Activated naive CD8-positive, alpha-beta T cell treated with anti-CD3 and anti-CD28 coated beads, Interleukin-2, amount 10 ng/mL, durations not matched to agents 7 days and 5 days (primary cell): ENCODE data around the gene CRB2. TPM values are rescaled to one million over a fixed set of nuclear protein-coding genes. Genes with fewer than 3 reads are reported as not detected.

Experiments
- ATAC-seq: fragments of 150-1000 bp; cut with Tn5 transposase; one replicate; pipeline ENCODE4 v1.10.0; 2021; ENCODE audit warnings: low read depth, moderate library complexity
- POLR2A ChIA-PET: fragments of 350-600 bp; sonication (Branson Sonifier 250); formaldehyde crosslinking; loops from one replicate; lab custom pipeline; 2021; ENCODE audit warnings: antibody characterized with exemption; lab: Charles Lee
- DNase-seq: peaks from one replicate; pipeline ENCODE4 v3.0.0; 2021
- H3K27ac Mint-ChIP-seq: one replicate; pipeline ENCODE4 v1.8.0; 2022; ENCODE audit warnings: mild to moderate bottlenecking, mixed read lengths
- H3K27me3 Mint-ChIP-seq: one replicate; pipeline ENCODE4 v1.8.0; 2022; ENCODE audit warnings: mild to moderate bottlenecking, moderate library complexity, mixed read lengths
- H3K36me3 Mint-ChIP-seq: one replicate; pipeline ENCODE4 v1.8.0; 2021; ENCODE audit warnings: mild to moderate bottlenecking, mixed read lengths
- H3K4me1 Mint-ChIP-seq: one replicate; pipeline ENCODE4 v1.8.0; 2021; ENCODE audit warnings: mixed read lengths
- H3K4me3 Mint-ChIP-seq: one replicate; pipeline ENCODE4 v1.8.0; 2022; ENCODE audit warnings: mild to moderate bottlenecking, moderate library complexity, mixed read lengths
- H3K9me3 Mint-ChIP-seq: one replicate; pipeline ENCODE4 v1.8.0; 2021; ENCODE audit warnings: mixed read lengths
- total RNA-seq, 2 experiments: library from RNA; stranded (reverse); gene quantifications; one replicate each; pipeline ENCODE4 v1.2.3, GENCODE V29; 2021

CRB2 gene
- total RNA-seq, 2 experiments from 2014 or later, result not detected

DNA sequence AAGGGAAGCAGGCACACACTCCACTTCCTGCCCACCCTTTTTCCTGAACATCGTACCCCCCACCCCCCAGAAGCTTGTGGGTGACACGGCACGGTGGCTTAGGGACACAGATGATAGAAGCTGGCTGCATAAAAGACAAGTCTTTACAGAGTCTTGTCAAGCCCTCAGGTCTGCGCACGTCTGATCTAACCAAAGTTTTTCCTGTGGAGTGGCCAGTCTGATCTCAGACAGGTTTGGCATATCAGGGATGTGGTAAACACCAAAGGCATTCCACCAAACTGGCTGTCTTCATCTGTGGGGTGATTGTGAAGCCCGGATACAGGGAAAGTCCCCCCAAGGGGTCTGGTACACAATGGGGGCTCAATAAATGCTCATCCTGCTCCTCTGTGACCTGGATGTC, 50.0 kb downstream of the CRB2 start:
- no peak overlapping the region for H3K27ac Mint-ChIP-seq
- POLR2A ChIA-PET, result interaction anchor here (0.5 kb wide), 1 partner anchor 52 kb away, joined by 3 read pairs; no protein-coding TSS in a partner anchor
- no peak overlapping the region for H3K4me3 Mint-ChIP-seq
- peaks cover 2% of the 10 kb centered on the region for H3K4me1 Mint-ChIP-seq
- no peaks in the 10 kb centered on the region for H3K36me3 Mint-ChIP-seq
- ATAC-seq (no peak), DNase-seq (no peak)
- no peaks in the 10 kb centered on the region for H3K9me3 Mint-ChIP-seq
- H3K27me3 Mint-ChIP-seq, result no peaks in the 10 kb centered on the region

DNA sequence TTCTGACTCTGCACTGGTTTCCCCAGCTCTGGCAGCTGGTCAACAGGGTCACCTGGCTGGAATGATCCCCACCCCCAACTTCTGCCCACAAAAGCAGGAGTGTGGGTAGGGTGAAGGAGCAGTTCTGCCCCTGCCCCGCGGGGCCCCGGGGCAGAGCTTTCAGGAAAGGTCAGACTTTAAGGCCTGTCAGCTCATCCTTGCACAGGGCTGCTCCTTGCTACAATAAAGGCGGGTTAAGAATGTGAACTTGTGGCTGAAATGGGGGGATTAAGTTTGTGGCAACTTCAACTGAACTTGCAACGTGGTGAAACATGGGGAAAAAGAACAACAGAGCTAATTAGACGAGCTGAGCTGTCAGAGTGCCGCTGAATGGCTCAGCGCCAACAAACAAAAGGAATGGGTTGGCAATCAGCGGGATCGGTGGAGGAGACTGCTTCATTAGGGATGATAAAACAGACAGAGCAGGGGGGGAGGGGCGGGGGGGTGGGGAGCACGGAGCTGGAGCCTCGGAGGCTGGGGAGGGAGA, 50.8 kb downstream of the CRB2 start:
- Mint-ChIP-seq H3K4me1 (peaks cover 2% of the 10 kb centered on the region), H3K9me3 (no peaks in the 10 kb centered on the region), H3K36me3 (no peaks in the 10 kb centered on the region), H3K27ac (no peak overlapping the region), H3K27me3 (no peaks in the 10 kb centered on the region), H3K4me3 (no peak overlapping the region)
- ATAC-seq (no peak), DNase-seq (no peak)
- POLR2A ChIA-PET, result no interaction called here

DNA sequence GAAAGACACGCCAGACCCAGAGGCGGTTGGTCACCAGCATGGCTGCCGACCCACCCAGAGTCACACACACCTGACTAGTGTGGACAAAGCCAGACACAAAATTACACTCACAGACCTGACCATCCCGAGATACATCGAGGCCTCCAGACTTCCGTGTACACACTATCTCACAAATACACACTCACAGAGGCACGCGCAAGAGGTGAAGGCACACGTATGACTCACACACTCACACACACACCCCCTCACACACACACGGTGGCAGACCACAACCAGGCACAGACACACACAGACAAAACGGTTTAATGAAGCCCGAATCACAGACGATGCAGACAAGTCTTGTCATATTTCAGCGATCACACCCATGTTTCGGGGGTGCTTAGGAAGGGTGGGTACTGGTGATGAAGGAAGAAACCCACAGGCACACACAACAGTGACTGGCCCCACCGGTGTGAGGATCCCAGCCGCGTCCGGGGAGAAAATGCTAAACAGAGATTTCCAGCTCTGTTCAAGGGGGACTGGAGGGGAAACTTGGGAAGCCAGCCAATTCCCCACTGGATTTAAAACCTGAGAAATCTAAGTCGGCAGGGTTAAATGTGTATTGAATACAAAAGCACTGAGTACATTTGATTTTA, 51.3 kb downstream of the CRB2 start:
- H3K27ac Mint-ChIP-seq, result no peak overlapping the region
- ATAC-seq (no peak), DNase-seq (no peak)
- H3K4me1 Mint-ChIP-seq, result peaks cover 2% of the 10 kb centered on the region
- no peaks in the 10 kb centered on the region for H3K9me3 Mint-ChIP-seq
- no peaks in the 10 kb centered on the region for H3K27me3 Mint-ChIP-seq
- POLR2A ChIA-PET, result no interaction called here
- no peaks in the 10 kb centered on the region for H3K36me3 Mint-ChIP-seq
- H3K4me3 Mint-ChIP-seq, result no peak overlapping the region

DNA sequence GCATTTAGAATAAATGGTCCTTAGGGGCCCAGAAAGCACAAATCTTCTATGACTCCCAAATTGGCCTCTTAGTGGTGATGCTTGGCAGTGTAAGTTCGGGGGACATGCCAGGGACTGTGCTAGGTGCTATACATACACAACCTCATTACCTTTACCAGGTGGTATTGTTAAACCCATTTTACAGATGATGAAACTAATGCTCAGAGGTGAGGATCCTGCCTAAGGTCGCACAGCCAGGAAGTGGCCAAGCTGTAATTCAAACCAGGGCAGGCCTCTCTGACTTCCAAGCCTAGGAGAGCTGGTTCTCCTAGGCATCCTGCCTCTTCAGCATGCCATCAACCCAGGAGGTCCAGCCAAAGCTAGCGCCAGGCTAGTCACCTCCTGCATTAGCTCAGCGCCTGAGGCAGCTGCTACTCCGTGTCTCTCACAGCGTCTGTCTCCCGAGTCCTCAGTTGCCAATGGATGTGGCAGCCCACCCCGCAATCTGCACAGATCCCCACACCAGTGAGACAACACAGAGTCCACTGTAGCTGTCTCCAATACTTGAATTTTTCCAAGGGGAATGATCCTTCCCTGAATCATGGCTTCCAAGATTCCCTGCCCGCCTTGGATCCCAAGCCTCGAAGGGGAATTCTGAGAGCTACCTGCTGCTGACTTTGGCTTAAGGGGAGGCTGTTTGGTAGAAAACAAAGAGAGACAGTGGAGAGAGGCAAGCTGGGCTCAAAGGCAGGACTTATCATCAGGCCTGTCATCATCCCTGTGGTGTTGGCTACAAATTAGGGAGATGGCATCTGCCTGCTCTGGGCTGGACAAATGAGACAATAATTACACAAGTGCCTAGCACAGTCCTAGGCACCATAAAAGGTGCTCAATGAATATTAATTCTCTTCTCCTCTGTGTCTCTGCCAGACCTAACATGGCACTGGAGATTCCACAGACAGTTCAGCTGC, 52.6 kb downstream of the CRB2 start:
- peaks cover 2% of the 10 kb centered on the region for H3K4me1 Mint-ChIP-seq
- POLR2A ChIA-PET, result no interaction called here
- H3K27me3 Mint-ChIP-seq, result no peaks in the 10 kb centered on the region
- no peaks in the 10 kb centered on the region for H3K9me3 Mint-ChIP-seq
- no peak overlapping the region for H3K4me3 Mint-ChIP-seq
- no peaks in the 10 kb centered on the region for H3K36me3 Mint-ChIP-seq
- H3K27ac Mint-ChIP-seq, result no peak overlapping the region
- DNase-seq (no peak), ATAC-seq (no peak)

DNA sequence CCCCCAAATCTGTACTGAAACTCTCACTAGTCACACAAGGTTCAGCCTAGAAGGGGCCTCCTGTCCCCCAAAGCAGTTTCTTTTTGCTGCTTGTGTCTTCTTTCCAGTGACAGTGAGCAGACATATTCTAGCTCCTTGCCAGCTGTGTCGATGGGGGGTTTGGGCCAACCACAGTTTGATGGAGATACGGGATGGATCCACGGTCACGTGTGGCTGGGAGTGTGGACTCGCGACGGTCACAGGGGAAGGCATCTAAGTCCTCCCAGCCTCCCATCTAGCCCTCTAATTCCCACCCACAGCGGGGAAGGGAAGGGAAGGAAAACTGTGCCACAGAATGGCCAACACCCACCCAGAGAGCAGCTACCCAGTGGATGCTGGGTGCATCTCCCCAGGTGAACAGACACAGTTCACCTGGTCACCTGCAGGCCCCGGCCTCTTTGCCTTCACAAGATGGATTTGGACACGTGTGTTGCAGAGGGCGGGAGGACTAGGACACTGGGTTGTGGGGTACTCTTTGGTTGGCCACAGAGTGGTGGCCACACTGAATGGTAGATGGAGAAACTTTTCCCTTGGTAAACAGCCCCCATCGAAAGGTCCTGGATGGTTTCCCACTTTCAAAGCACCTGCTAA, 54.4 kb downstream of the CRB2 start:
- Mint-ChIP-seq H3K27me3 (no peaks in the 10 kb centered on the region), H3K4me1 (peaks cover 2% of the 10 kb centered on the region), H3K36me3 (no peaks in the 10 kb centered on the region), H3K9me3 (no peaks in the 10 kb centered on the region), H3K27ac (no peak overlapping the region), H3K4me3 (no peak overlapping the region)
- POLR2A ChIA-PET, result no interaction called here
- no peak for DNase-seq
- ATAC-seq, result no peak

DNA sequence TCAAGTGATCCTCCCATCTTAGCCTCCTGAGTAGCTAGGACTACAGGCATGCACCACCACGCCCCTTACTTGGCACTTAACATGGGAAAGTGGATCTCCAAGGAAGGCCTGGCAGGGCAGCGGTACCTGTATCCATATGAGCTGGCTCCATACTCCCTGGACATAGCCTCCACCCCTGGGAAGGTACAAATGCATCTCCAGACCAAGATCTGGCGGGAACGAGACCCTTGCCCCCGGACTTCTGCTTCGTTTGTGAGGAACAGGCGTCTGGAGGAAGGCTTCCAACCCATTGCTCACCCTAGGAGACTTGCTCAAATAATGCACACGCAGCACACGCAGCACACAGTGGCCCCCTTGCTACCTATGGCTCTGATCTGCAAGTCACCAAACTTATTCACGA, 55.2 kb downstream of the CRB2 start:
- H3K27ac Mint-ChIP-seq, result no peak overlapping the region
- POLR2A ChIA-PET, result no interaction called here
- ATAC-seq, result no peak
- DNase-seq, result no peak
- no peaks in the 10 kb centered on the region for H3K27me3 Mint-ChIP-seq
- peaks cover under 1% of the 10 kb centered on the region for H3K4me1 Mint-ChIP-seq
- H3K4me3 Mint-ChIP-seq, result no peak overlapping the region
- H3K36me3 Mint-ChIP-seq, result no peaks in the 10 kb centered on the region
- H3K9me3 Mint-ChIP-seq, result no peaks in the 10 kb centered on the region

DNA sequence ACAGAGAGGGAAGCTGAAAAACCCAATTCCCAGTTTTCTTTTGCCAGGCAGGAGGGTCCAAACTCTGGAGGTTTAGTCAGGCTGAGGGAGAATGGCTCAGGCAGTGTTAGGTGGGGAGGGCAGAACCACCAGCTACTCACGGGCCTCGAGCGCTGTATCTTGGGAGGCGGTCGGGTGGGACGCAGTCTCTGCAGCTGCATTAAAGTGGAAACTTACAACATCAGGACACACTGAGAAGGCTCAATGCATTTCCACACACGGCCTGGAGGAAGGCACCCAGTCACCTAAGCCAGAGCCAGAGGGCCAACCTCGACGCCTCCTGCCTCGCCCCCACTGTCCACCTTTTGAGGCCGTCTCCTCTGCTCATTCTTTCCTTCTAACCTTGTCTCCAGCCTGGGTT, 55.6 kb downstream of the CRB2 start:
- POLR2A ChIA-PET, result no interaction called here
- H3K36me3 Mint-ChIP-seq, result no peaks in the 10 kb centered on the region
- H3K27me3 Mint-ChIP-seq, result no peaks in the 10 kb centered on the region
- no peak overlapping the region for H3K4me3 Mint-ChIP-seq
- H3K4me1 Mint-ChIP-seq, result no peaks in the 10 kb centered on the region
- H3K9me3 Mint-ChIP-seq, result no peaks in the 10 kb centered on the region
- DNase-seq (no peak), ATAC-seq (no peak)
- no peak overlapping the region for H3K27ac Mint-ChIP-seq

DNA sequence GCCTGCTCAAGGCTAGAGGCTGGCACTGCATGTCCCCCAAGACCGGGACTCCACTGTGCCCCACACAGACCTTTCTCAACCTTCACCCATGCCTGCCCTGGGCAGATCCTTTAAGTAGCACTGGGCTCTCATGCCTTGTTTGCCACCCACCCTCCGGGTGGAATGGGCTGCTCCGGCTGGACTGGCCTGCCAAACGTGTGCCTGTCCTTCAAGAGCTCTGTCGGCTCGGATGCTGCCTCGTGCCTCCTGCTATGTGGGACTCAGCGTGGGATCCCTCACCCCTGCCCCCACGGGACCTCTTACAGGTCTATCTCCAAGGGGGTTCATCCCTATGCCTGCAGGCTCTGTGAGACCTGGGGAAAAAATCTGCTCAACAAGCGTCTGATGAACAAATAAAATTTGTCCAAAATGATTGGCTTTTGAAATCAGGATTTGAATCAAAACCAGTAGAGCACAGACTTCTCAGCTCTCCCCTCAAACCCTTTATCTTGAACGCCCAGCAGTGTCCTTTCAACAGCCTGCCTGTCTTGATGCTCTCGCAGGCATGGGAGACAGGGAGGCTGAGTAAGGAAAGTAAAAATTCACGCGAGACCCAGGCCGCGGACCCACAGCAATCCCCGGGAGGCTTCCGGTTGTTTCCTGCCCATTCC, 56.3 kb downstream of the CRB2 start:
- no peak overlapping the region for H3K4me3 Mint-ChIP-seq
- no peak for DNase-seq
- no peaks in the 10 kb centered on the region for H3K9me3 Mint-ChIP-seq
- no peak for ATAC-seq
- H3K27me3 Mint-ChIP-seq, result no peaks in the 10 kb centered on the region
- POLR2A ChIA-PET, result no interaction called here
- H3K27ac Mint-ChIP-seq, result no peak overlapping the region
- H3K4me1 Mint-ChIP-seq, result no peaks in the 10 kb centered on the region
- no peaks in the 10 kb centered on the region for H3K36me3 Mint-ChIP-seq

DNA sequence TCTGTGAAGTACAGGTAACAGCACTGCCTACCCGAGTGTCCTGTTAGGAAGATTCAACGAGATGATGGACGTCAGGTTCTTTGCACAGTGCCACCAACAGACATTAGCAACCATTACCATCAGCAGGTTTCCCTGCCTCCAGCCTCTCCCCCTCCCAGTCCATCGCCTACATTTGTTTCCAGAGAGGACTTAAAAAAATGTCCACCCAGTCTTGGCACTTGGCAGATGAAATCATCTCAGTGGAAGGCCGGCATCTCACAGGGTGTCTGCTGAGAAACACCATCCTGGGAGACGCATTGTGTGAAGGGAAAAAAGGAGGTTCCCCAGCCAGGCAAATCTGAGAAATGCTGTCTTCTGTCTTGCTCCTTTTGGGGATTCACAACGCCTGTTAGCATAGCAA, 58.2 kb downstream of the CRB2 start:
- POLR2A ChIA-PET, result no interaction called here
- DNase-seq (no peak), ATAC-seq (no peak)
- no peak overlapping the region for H3K27ac Mint-ChIP-seq
- H3K9me3 Mint-ChIP-seq, result no peaks in the 10 kb centered on the region
- H3K36me3 Mint-ChIP-seq, result no peaks in the 10 kb centered on the region
- no peaks in the 10 kb centered on the region for H3K27me3 Mint-ChIP-seq
- no peaks in the 10 kb centered on the region for H3K4me1 Mint-ChIP-seq
- H3K4me3 Mint-ChIP-seq, result no peak overlapping the region

DNA sequence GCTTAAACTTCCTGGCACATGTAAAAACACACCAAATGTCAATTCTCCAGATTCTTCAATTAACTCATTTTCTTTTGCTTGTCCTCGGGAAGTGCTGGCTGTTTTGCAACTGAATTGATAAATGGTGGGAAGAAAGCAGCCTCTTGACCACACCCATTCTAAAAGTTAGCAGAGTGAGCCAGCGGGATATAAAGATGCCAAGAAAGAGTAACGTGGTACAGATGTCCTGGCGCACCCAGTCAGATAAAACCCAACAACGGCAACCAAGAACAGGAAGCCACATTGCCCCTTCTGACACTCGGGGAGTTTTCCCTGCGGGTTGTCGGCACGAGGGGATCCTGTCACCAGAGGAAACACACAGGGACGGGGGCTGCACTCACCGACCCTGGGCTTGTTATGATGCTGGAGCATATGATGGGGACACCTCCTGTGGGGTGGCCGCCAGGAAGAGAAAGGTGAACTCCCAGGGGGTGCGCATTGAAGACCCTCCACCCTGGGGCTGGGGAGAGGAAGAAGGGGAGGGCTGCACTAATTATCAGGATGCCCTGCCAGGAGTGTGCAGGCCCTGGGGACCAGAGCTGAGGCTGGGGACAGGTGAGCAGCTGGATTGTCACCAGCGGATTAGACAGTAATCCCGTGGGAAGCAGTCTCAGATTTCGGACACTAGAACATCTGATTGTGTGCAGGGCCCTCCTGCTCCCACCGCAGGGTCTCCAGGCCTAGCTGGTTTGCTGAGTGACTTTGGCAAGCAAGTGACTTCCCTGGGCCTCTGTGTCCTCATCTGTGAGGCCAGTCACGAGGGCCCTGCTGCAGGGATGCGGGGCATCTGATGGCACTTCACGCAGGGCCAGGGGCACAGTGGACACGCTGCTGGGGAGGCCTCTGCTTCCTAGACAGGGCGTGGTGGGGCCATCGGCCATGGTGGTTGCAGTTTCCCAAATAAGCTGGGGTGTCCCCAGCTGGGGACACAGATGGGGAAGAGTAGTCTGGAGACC, 59.2 kb downstream of the CRB2 start:
- POLR2A ChIA-PET, result no interaction called here

DNA sequence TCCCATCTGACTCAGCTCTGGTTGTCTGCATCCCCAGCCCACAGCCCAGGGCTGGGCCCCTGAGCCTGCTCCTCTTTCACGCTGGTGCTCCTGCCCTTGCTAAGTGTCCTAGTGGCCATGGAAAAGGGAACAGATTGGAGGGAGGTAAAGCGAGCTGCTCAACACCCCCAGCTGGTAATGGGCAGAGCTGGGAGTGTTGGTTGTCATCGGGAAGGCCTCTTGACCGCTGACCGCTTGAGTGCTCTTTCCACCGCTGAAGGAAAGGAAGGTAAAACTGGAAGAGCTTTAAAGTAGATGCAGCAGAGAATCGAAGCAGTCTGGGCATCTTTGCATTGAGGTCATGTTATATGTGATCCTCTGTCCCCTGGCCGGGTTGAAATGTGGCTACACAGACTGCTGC, 60.2 kb downstream of the CRB2 start:
- Mint-ChIP-seq H3K27me3 (no peaks in the 10 kb centered on the region), H3K27ac (no peak overlapping the region), H3K36me3 (no peaks in the 10 kb centered on the region), H3K4me1 (no peaks in the 10 kb centered on the region), H3K9me3 (no peaks in the 10 kb centered on the region), H3K4me3 (no peak overlapping the region)
- ATAC-seq, result no peak
- POLR2A ChIA-PET, result no interaction called here
- DNase-seq, result no peak

More for the DNA sequence above, 59.2 kb downstream of the CRB2 start:
- Mint-ChIP-seq H3K4me1 (no peaks in the 10 kb centered on the region), H3K4me3 (no peak overlapping the region), H3K36me3 (no peaks in the 10 kb centered on the region), H3K9me3 (no peaks in the 10 kb centered on the region), H3K27ac (no peak overlapping the region), H3K27me3 (no peaks in the 10 kb centered on the region)
- no peak for ATAC-seq
- DNase-seq, result no peak

DNA sequence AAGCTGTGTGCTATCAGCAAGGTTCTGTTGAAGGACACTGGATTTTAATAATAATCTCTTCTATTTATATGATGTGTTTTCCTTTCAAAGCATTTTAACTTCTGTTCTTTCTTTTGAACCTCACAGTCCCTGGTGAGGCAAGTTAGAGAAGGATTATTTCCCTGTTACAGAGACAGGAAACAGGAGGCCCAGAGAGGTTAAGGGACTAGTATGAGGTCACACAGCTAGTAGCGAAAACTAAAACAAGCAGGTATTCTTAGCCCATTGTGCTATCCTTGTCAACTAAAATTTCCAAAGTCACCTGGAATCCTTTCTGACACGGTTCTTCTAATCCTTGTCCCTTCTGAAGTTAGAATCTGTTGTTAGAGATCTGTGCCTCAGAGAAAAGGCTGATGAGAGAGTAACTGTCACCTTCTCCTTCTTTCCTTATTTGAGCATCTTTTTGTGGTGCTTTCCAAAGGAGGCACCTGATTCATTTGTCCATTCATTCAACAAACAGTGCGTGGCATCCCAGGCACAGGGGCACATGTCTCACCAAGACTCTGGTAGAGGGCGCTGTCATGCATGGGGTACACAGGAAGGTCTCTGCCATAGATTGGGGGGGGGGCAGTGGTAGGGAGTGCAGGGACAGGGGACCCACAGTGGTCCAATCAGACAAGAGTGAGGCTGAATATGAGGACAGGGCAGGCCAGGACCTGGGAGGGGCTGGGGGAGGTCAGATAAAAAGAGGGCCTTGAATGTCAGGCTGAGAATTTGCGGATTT, 61.5 kb downstream of the CRB2 start:
- Mint-ChIP-seq H3K4me3 (no peak overlapping the region), H3K27me3 (no peaks in the 10 kb centered on the region), H3K4me1 (no peaks in the 10 kb centered on the region), H3K36me3 (no peaks in the 10 kb centered on the region), H3K27ac (no peak overlapping the region), H3K9me3 (no peaks in the 10 kb centered on the region)
- ATAC-seq (no peak), DNase-seq (no peak)
- POLR2A ChIA-PET, result no interaction called here
